ENCODE results near the gene IDH3A.

The IDH3A gene

DNA sequence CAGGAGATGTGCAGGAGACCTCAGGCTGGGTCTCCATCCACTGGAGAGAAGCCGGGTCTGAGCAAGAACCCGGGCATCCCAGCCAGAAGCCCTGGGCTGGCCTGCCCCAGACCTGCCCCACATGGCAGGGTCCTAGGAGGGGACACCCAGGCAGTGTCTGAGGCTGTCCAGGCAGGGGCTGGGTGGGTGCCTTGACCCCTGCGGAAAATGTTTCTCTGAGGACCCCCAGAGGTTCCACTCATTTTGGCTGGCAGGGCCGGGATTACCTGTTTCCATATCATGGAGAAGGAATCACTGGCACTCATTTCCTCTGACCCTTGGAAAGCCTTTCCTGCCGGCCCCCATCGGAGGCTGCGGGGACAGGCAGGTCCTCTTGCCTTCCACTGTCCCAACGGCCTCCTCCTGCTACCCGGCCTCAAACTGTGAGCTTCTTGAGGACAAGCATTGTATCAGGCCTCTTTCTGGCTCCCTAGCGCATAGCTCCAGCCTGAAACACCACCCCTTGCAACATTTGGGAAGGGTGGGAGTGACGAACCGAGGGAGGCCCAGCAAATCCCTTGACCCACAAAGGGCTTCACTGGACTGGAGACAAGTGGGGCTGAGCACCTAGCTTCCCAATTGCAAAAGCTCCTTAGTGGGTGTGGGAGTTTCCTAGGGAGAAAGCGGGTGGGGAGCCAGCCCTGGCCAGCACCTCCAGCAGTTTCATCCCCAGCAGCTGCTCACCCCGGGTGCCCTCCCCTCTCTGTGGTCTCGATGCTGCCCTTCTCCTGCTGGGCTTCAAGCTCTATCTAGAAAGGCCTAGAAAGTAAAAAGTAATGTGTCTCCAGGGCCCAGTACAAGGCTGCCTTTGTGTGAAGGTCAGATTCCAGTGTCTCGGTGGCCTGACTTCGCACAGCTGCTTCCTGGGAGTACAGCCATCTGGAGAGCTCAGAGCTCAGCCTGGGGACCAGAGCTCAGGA is 55.5 kb downstream of the IDH3A start:
- no peak for DNase-seq

DNA sequence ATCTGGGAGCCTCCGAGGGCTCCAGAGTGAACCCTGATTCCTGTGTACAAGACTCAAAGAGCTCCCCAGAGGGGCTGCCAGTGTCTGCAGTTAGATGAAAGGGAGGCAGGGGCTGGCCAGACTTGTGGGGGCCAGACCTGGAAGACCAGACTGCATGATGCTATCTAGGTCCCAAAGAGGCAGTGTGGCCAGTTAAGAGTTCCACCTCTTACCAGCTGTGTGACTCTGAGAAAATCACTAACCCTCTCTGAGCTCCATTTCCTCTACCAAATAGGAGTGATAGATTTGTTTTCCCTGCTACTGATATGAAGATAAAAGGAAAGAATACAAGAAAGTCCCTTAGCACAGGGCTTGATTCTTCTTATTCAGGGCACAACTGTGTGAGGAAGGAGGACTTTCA is 56.2 kb downstream of the IDH3A start:
- DNase-seq = no peak

DNA sequence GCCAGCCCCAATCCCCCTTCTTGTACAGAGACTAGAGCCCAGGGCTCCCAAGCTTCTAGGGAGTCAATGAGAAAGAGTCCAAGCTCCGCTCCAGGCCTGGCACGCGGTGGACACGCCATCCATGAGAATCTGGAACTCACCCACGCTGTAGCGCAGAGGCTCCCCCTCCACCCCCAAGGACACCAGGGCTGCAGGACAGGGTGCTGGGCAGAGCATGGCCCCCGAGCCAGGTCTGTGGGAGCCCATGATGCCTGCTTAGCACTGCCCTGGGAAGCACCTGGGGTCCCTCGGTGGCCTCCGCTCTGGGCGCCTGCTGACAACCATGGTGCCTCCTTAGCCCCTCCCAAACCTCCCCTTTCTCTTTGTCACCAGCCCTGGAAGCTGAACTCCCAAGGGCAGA is 56.7 kb downstream of the IDH3A start:
- no peak for DNase-seq

DNA sequence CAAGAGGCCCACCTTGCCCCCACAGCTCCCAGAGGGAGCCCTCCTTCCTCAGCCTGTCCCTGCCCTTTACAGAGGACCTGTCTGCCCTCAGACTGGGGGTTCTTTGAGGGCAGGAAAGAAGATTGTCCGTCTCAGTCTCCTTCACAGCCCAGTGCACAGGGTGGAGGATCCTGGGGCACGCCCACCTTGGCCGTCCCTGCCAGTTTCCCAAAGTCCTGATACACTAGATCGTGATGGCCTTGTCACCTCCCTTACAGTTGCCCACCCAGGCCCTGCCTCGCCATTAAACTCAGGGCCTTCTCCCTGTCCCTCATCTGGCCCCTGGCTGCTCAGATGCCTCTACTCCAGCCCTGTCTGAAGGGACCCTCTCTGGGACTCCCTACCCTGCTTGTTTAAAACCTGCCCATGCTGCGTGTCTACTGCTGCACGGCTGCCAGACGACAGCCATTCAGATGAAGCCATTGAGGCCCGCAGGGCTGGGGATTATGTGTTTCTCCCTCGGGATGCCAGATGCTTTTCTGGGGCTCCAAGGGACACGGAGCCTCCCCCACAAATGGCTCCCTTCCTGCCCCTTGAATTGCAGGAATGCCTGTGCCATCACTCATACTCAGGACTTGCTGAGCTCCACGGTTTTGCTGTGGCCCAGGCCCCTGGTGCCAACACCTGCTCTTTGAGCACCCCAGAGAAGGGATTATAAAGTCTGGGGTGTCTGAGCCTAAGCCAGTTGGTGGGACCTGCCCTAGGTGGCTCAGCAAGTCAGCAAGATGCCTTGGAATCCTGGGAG is 57.4 kb downstream of the IDH3A start:
- no peak for DNase-seq

DNA sequence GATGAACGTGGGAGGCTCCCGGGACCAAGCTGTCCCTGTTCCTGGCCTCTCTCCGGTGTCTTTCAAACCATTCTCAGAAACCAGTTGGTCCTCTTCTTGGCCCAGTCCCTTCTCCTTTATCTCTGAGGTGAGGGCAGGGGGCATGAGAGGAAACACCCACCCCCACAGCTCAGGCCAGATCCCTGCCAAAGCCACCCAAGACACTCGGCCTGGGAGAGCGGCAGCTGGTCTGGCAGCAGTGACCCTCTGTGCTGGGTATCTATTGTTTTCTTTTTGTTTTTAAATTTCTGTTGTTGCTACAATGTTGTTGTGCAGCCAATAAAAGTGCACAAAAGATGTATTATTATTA is 57.9 kb downstream of the IDH3A start:
- DNase-seq = no peak

DNA sequence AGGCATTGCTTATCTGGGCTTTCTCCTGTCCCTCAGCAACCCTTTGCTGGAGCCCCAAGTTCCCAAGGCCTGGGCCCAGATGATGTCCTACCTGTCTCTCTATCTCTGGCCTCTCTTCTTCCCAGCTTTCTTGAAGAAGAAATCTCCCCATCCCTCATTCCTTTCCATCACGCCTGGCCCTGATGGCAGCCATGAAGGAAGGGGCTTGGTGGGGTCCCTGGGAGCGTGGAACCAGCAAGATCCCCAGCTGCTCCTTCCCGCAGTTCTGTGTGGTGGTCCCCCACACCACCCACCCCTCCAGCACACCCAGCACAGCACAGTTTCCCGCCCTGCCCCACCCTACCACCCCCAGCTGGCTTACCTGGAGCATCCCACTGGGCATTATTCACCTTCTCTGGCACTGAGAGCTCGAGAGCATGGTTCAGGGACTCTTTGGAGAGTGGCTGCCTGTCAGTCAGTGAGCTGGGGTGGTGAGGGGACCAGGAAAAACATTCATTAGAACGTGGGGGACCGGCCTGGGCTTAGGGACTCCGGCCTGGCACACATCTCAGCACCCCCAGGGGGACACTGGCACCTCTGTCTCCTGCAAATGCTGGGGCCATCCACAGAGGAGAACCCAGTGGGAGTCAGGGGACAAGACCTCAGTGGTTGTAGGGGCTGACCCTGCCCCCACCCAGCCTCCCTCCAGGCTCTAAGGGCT is 58.6 kb downstream of the IDH3A start:
- no peak for DNase-seq

DNA sequence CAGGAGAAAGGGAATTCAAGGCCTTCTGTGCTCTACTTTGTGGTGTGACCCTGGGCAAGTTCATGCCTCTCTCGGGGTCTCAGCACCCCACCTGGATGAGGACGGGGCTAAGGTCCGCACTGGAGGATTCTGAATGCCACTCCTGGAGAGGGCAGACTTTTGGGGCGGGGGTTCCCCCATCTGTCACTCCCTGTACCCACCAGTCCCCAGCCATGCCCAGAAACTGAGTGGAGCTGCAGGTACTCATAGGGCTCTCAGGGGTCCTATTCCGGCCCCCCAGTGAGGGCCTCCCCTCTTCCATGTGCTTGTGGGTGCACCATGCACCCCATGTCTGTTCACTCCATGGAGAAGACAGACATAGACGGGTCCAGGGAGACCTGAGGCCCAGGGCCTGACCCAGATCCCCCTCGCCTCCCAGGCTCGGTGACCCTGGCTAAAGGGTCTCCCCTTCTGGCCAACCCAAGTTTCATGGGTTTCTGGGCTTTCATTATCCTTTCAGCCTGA is 59.2 kb downstream of the IDH3A start:
- no peak for DNase-seq

DNA sequence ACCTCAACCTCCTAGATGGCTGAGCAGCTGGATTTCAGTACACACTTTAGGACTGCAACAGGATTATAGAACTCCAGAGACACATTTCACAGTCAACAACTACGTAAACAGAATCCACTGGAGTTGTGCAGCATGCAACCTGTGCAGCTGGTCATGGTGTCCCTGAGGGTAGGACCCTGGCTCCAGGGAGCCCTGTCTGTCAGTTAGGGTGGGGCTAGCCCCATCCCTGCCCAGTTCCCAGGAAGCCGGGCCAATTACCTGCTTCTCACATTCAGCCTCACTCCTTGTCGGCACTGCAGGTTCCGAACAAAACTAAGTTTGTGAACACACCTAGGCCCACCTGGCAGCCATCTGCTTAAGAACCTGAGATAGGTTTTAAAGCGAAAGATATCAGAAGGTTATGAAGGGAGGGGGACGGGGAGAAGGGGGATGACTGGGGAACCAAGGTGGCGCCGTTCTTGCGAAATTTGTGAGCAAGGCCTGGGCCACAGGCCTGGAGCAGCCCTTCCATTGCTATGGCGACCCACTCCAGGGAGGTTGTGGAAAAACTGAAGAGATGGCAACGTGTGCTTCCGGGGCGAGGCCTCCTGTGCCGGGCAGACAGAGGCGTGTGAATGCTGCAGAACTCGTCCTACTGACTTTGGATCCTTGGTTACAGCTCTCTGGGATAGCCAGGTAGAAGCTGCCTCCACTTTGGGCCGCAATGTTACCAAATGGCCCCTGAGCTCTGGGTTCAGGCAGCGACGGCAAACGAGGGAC is 59.9 kb downstream of the IDH3A start:
- DNase-seq = no peak

DNA sequence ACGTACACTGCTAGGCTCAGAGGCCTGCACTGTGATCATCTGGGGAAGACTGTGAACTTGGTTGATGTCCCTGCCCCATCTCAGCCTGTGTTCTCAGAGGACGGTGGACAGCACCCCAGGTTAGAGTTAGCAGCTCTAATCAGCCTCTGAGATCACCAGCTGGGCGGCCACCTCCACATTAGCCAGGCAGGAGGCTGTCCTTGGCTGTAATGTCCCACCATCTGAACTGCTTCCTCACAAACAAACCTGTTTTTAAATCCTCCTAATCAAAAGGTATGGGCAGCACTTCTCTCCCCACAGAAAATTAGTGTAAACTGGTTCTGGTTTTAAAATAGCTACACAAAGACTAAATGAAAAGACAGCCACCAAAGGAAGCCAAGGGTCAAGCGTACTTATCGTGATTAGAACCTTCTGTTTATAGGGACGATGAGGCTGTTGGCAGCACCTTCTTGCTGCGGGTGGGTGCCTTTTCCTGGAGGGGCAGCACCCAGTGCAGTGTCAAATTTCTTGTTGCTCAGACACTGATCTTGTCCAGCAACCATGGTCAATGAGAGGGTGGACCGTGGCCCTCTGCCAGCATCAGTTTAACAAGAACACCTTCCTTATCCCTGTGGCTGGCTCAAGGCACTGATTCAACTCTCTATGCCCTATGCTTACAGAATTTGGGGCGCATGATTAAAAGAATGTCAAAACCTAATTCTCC is 60.6 kb downstream of the IDH3A start:
- DNase-seq = no peak

DNA sequence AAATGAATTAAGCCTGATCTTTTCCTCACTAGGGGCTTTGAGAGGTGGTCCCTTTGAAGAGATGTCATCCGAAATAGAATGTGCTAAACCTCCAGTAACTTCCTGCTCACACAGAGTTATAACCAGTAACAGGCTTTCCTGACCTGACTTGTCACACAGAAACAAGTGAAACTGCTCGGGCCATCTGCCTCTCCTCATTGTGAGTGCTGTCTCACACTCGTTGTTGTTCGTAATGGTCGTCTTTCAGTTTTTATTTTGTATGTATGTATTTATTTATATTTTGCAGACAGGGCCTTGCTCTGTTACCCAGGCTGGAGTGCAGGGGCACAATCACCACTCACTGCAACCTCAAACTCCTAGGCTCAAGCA is 61.2 kb downstream of the IDH3A start:
- no peak for DNase-seq

DNA sequence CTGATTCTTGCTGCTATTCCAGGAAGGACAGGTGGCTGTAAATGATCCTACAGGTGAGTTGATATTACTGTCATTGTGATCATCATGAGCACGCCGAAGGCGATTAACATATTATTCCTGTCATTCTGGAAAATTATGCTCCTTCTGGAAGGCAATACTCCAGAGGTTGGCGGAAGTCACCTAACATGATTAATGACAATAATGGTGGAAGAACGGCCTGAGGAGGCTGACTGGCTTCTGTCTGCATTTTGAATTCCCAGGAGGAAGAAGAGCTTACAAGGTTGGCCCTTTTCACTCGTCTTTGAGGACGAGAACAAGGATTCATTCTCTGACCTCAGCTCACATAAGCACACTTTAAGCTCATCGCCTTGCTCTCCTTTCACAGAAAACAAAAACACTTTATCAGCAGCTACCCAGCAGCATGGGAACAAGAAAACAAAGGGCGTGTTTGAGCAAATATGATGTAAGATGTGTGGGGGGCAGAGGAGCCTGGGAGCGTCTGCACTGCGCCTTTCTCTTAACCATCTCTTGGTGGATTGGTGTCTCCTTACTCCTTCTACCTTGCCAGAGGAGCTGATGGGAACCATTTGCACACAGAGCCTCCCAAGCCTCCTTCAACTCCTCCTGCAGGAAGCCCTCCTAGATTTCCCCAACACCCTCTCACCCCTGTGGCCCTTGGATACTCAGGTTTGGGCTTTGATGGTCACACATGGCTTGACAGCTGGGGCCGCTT is 62.2 kb downstream of the IDH3A start:
- DNase-seq = no peak

DNA sequence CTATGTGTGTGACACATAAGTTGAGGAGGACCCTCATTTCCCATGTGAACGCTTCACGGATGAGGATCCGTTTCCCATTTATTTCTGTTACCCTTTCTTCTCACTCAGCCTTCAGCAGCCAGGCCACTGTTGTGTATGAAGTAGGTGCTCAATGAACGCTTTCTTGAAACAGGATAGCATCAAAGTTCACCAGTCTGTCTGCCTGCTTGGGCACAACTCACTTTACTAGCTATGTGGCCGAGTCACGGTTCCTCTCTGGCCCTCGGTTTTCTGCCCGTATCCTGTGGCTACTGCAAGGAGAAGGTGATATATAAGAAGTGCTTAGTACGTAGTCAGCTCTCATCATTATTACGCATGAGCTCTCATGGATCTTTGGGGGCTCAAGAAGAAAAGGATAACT is 62.8 kb downstream of the IDH3A start:
- no peak for DNase-seq

DNA sequence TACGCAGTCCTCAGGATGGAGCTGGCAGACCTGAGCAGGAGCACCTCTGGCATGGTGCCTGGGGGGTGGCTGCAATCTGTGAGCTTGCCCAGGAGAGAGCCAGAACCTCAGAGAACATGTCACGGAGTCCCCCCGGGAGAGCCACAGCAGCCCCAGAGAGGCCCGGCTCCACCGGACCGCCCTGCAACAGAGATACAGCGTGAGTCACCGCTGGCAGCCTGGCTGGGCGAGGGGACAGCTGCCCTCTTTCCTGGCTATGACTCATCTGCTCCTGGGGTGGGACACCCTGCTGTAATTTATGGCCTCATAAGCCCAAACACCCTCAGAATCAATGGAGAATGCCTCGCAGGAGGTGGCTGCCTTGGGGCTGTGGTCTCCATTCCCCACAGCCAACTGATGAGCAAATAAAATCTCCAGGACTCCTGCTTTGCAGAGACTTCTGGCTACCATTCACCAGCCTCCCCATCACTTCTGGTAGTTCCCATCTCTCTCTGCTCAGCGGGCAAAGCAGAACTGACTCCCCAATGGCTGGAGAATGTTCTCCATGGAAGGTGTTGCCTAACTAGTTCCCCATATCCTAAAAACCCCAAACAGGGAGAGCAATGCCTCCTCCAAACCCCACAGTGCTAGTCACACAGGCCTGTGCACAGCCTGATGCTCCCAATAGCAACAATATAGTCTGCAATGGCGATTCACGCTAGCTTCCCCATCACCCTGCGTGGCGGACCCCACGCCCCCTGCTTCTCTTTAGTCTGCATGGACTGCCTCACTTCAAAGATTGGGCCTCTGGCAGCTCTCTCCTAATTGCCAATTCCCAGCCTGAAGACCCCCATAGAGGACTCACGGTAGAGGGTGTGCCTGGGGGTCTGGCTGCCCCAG is 63.6 kb downstream of the IDH3A start:
- DNase-seq = no peak

DNA sequence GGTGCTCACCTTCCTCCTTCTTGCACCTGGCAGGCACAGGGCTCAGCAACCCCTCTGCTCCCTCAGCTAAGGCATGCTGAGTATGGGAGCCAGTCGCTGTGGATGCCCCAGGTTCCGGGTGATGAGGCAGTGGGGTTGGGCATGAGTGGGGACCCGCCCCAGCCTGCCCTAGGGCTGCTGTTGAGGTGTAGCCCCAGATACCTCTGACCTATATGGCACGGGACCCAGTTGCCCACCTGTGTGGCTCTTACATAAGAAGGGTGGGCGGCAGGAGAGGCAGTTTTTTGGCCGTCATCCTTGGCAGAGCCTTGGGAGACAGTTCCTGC is 64.2 kb downstream of the IDH3A start:
- no peak for DNase-seq

DNA sequence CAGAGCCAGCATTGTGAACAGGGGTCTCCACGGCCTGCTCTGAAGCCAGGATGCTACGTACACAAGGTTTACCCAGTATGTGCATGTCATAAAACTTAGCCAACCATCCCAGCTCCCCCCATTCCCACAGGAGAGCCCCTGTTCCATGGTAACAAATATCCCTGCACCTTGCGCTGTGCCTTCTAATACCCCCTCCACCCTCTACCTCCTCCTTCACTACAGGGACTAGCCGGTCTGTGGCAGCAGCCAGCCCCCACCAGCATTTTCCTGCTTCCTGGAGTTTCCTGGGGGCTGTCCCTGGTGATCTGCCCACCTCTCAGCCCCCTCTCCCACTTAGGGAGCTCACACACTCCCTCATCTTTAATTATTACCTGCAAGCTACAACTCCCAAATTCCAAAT is 64.8 kb downstream of the IDH3A start:
- no peak for DNase-seq

DNA sequence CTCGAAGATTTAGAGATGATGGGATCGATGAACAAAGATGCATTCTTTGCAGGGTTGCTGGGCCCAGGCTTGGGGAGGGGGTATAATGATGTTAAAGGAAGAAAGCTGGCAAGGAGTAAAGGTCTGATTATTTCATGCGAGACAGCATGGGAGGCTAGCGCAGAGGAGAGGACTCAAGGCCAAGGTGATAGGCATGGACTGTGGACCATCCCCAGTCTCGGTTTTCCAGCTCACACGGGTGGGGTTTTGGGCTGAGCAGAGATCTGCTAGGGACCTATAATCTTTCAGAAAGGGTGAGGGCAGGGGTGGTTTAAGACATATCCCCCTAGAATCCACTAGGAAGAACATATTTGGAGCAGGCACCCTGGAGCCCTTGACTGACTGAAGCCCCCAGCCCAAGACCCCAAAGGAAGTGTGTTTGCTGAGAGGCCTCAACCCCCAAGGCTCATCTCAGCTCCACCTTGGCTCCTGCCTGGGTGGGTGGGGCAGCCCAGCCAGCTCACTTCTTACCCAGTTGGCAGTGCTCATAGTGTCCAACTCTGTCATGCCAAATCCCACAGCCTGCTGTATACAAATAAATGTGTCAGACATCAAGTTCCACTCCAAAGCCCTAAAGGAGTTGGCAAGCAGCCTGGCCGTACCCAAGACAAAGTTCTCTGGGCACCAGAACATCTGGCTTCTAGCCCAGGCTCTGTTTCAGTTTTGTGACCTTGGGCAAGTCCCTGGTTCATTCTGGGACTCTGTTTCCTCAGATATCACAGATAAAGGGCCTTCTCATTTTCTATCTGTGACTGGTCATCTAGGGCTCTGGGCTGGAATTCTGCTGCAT is 67.3 kb downstream of the IDH3A start:
- no peak for DNase-seq

DNA sequence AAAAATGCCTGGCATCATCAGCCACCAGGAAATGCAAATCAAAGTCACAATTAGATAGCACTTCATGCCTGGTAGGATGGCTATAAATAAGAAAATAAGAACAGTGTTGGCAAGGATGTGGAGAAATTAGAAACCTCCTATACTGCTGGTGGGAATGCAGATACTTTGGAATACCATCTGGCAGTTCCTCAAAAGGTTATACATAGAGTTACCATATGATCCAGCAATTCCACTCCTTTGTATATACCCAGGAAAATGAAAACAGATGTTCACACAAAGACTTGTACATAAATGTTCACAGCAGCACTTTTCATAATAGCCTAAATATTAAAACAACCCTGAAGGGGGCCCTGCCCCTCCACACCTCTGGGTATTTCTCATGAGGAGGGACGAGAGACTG is 71.6 kb downstream of the IDH3A start:
- DNase-seq = no peak

Measured in stimulated activated CD4-positive, alpha-beta T cell treated with anti-CD3 and anti-CD28 coated beads, Interleukin-2, amount 100 ng/mL, for 24 hours (primary cell).